Measurements from ENCODE around the gene AFG3L2.

Gene AFG3L2

DNA sequence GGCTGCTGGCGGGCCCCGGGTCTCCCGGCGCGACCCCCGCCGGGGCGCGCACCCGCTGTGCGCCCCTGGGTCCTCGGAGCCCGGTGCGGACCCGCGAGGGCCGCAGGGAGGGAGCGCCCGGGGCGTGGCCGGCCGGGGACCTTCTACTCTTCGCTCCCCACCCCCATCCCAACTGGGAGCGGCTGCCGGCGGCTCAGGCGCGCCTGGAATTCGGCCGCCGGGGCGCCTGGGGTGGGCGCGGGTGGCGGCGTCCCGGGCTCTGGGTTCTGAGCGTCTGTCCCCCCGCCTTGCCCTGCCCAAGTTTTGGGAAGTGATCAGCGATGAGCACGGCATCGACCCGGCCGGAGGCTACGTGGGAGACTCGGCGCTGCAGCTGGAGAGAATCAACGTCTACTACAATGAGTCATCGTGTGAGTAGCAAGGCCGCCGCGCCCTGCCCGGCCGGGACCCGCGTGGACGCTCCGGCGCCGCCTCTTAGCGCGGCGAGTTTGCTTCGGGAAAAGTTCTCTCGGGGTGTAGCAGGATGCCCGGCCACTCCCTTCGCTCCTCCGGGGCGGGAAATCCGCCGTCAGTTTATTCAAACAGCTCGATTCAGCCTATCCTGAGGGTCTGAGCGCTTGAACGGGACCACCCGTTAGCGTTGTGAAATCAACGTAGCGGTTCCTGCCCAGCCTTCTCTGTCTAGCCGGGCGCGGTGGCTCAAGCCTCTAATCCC is 68.5 kb downstream of the AFG3L2 start:
- Histone ChIP-seq H3K4me3 (ENCODE audit: low read length) (peak overlapping the region; percentile 80), H3K27me3 (ENCODE audit: insufficient read depth, low read length) (peaks cover 22% of the 10 kb centered on the region)

DNA sequence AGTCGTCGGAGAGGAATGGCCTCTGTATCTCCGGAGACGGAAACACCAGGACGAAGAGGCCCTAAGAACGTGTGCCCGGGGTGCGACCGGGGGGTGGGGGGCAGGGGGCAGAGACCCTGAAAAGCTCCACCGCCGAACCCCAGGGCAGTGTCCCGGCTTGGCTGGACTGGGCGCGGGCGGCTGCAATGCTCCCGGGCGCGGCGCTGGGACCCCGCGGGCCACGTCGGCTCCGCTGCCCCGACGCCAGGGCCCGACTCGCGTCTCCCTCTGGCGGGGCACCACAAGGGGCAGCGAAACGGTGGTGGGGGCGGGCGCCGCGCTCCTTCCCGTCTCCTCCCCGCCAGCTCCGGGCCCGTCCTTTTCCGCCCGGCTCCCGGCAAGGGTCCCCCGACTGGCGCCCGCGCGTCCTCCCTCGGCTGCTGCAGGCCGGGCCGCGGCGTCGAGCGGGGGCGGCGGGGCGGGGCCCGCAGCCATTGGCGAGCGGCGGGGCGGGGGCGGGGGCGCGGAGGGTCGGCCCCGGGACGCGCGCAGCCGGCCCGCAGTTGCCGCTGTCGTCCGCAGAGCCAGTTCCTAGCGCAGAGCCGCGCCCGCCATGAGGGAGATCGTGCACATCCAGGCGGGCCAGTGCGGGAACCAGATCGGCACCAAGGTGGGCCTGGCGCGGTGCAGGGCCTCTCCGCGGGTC is 69.2 kb downstream of the AFG3L2 start, which contains the start of gene TUBB6:
Gene TUBB6, plus strand, starts transcription at position 541 of the 685 bp plus-strand sequence. Its CDS starts 52 bp downstream, at position 593.
- H3K36me3 ChIP-seq (ENCODE audit: insufficient read depth, low read length) = peaks cover 15% of the 10 kb centered on the region

More for the DNA sequence above, 68.5 kb downstream of the AFG3L2 start:
- Histone ChIP-seq H2AFZ (ENCODE audit: low read depth, low read length) (peak overlapping the region; percentile 82), H3K9me3 (ENCODE audit: low read length) (peaks cover 7% of the 10 kb centered on the region), H3K36me3 (ENCODE audit: insufficient read depth, low read length) (peaks cover 21% of the 10 kb centered on the region), H3K4me1 (ENCODE audit: insufficient read depth, low read length) (peaks cover 9% of the 10 kb centered on the region)

DNA sequence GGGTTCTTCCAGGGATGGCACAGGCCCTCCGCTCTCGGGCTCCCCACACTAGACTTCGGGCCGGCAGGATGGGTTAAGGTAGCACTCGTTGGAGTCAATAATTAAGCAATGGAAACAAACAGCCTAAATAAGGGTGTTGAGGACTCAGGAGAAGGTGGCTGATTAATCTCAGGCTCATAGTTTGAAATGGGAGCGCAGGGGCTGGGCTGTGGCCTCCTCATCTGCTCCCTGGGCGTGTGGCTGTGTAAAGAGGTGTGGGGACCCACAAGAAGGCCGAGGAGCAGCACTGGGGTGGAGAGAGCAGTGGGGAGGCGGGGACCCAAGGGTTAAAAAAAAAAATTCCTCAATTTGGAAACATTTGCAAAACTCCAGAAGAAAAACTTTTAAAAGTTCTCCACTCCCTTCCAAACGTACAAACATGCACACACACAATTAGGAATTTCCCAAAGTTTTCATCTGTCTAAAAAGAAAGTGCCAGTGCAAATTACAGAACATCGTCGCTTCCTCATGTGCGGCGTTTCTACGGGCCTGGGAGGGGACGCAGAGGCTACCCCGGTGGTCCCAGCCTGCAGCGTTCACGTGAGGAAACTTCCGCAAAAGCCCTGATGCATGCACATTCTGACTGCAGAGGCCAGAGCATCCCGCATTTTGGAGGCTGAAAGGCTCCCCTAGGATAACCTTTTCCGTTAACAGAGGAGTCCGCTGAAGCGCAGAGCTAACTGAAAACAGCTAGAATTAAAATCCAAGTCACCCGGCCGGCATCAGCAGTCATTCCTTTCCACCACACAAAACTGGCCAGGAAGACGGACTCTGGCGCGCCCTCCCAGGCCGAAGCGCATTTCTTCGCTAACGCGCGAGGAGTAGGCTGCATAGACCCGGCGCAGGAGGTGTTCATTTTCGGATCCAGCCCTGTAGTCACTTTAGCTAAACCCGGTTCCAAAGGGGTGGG is 70.0 kb downstream of the AFG3L2 start:
- Histone ChIP-seq H3K27me3 (ENCODE audit: insufficient read depth, low read length) (peaks cover 22% of the 10 kb centered on the region), H3K36me3 (ENCODE audit: insufficient read depth, low read length) (peaks cover 10% of the 10 kb centered on the region)

More for the DNA sequence above, 69.2 kb downstream of the AFG3L2 start, which contains the start of gene TUBB6:
- Histone ChIP-seq H2AFZ (ENCODE audit: low read depth, low read length) (peak within 1 kb of the TSS; percentile 82), H3K9me3 (ENCODE audit: low read length) (peaks cover 7% of the 10 kb centered on the region), H3K27me3 (ENCODE audit: insufficient read depth, low read length) (peaks cover 22% of the 10 kb centered on the region), H3K4me1 (ENCODE audit: insufficient read depth, low read length) (peaks cover 9% of the 10 kb centered on the region), H3K4me3 (ENCODE audit: low read length) (peak within 1 kb of the TSS; percentile 80)

DNA sequence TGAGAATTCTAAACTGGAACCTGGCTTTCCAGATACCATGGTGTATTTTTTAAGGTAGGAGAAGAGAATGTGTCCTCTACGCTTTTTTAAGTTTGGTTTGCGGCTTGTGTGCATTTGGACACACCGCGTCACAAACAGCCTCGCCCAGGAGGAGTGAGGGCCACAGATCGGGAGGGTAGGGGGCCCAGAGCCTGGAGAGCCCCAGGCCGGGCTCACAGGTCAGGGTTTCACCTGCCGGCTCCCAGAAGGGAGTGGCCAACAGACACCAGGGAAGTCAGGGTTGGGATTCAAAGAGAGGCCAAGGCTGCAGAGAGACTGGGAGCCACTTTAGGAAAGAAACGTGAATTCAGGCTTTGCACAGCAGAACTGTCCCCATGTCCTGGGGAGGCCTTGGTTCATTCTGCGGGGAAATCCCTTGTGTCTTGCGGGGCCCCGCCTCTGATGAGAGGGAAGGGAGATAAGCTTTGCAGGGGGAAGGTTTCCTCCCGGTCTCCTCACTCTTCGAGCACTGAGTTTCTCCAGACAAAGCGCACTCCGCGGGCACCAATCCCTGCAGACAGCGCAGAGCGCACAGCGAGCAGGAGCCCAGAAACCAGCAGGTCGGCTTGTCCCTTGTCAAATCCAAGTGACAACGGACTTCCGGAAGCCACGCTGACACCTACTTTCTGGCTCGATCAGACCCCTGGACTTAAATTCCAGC is 70.9 kb downstream of the AFG3L2 start:
- peaks cover 30% of the 10 kb centered on the region for H3K27me3 ChIP-seq (ENCODE audit: insufficient read depth, low read length)
- no peak overlapping the region for H2AFZ ChIP-seq (ENCODE audit: low read depth, low read length)
- H3K4me1 ChIP-seq (ENCODE audit: insufficient read depth, low read length) = peaks cover 9% of the 10 kb centered on the region
- peaks cover 2% of the 10 kb centered on the region for H3K9me3 ChIP-seq (ENCODE audit: low read length)
- peak overlapping the region; percentile 80 for H3K4me3 ChIP-seq (ENCODE audit: low read length)
- peaks cover 3% of the 10 kb centered on the region for H3K36me3 ChIP-seq (ENCODE audit: insufficient read depth, low read length)

More for the DNA sequence above, 70.0 kb downstream of the AFG3L2 start:
- Histone ChIP-seq H3K4me1 (ENCODE audit: insufficient read depth, low read length) (peaks cover 9% of the 10 kb centered on the region), H3K4me3 (ENCODE audit: low read length) (peak overlapping the region; percentile 80), H3K9me3 (ENCODE audit: low read length) (peaks cover 4% of the 10 kb centered on the region), H2AFZ (ENCODE audit: low read depth, low read length) (peak overlapping the region; percentile 53)

DNA sequence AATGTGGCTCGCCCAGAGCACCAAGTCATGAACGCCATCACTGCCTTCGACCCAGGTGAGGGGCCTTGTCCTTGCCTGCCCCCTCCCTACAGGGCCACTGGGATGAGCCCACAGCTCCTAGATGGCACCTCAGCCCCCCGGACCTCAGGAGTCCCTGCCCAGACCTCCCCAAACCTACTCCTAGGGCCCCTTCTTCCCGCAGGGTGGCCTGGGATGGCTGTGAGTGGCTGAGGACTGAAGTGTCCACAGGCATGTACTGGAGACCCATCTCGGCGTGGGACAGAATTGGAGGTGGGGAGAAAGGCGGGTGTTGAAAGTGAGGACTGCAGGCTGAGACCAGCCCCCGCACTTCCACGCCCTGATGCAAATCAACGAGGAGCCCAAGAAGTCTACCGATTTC is 71.8 kb downstream of the AFG3L2 start:
- Histone ChIP-seq H3K4me1 (ENCODE audit: insufficient read depth, low read length) (peaks cover 9% of the 10 kb centered on the region), H2AFZ (ENCODE audit: low read depth, low read length) (no peak overlapping the region), H3K4me3 (ENCODE audit: low read length) (no peak overlapping the region), H3K27me3 (ENCODE audit: insufficient read depth, low read length) (peaks cover 33% of the 10 kb centered on the region), H3K9me3 (ENCODE audit: low read length) (no peaks in the 10 kb centered on the region), H3K36me3 (ENCODE audit: insufficient read depth, low read length) (peaks cover 3% of the 10 kb centered on the region)

- no peak overlapping the region for H3K4me3 ChIP-seq (ENCODE audit: low read length)
- no peaks in the 10 kb centered on the region for H3K9me3 ChIP-seq (ENCODE audit: low read length)
- H2AFZ ChIP-seq (ENCODE audit: low read depth, low read length) = no peak overlapping the region
- peaks cover 1% of the 10 kb centered on the region for H3K36me3 ChIP-seq (ENCODE audit: insufficient read depth, low read length)
- H3K27me3 ChIP-seq (ENCODE audit: insufficient read depth, low read length) = peaks cover 33% of the 10 kb centered on the region
- peaks cover 9% of the 10 kb centered on the region for H3K4me1 ChIP-seq (ENCODE audit: insufficient read depth, low read length)
Measured at GRCh38 chr18:12304351-12305210, 72.4 kb downstream of the AFG3L2 start.

- H3K36me3 ChIP-seq (ENCODE audit: insufficient read depth, low read length) = no peaks in the 10 kb centered on the region
- peaks cover 33% of the 10 kb centered on the region for H3K27me3 ChIP-seq (ENCODE audit: insufficient read depth, low read length)
- no peak overlapping the region for H2AFZ ChIP-seq (ENCODE audit: low read depth, low read length)
- peaks cover 2% of the 10 kb centered on the region for H3K9me3 ChIP-seq (ENCODE audit: low read length)
- peaks cover 6% of the 10 kb centered on the region for H3K4me1 ChIP-seq (ENCODE audit: insufficient read depth, low read length)
- no peak overlapping the region for H3K4me3 ChIP-seq (ENCODE audit: low read length)
Measured at GRCh38 chr18:12302391-12303147, 74.5 kb downstream of the AFG3L2 start.

DNA sequence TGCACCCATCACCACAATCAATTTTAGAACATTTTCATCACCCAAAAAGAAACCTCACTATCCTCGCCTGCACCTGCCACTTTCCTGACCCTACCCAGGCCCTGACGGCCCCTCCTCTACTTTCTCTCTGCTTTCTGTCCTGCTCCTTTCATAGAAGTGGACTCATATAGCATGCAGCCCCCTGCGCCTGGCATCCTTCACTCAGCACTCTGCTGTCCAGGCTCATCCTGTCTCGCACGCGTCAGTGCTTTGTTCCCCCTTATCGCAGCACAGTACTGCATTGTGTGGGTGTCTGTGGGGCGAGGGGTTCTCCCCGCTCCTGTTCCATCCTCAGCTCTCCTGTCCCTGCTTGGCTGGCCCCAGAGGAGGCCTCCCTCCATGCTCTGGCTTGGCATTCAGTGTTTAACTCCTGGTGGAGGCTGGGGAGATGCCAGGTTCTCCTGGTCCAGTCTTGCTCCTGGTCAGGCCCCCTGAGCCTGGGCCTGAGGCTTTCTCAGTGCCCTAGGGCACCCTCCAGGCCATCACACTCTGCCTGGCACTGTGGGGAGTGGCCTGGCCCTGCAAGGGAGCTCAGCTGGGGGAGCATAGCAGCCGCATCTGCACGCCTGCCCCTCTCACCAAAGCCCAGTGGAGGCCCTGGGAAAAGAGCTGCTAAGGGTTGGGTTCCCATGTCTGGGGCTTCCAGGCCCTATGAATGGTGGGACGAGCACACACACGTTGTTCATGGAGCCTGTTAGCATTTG is 75.6 kb downstream of the AFG3L2 start:
- peaks cover 29% of the 10 kb centered on the region for H3K27me3 ChIP-seq (ENCODE audit: insufficient read depth, low read length)
- H3K4me3 ChIP-seq (ENCODE audit: low read length) = no peak overlapping the region
- H2AFZ ChIP-seq (ENCODE audit: low read depth, low read length) = no peak overlapping the region
- H3K36me3 ChIP-seq (ENCODE audit: insufficient read depth, low read length) = no peaks in the 10 kb centered on the region
- peaks cover 2% of the 10 kb centered on the region for H3K4me1 ChIP-seq (ENCODE audit: insufficient read depth, low read length)
- H3K9me3 ChIP-seq (ENCODE audit: low read length) = peaks cover 2% of the 10 kb centered on the region

GRCh38 chr18:12299862-12300261 is 77.2 kb downstream of the AFG3L2 start:
- Histone ChIP-seq H3K27me3 (ENCODE audit: insufficient read depth, low read length) (peaks cover 16% of the 10 kb centered on the region), H2AFZ (ENCODE audit: low read depth, low read length) (no peak overlapping the region), H3K4me1 (ENCODE audit: insufficient read depth, low read length) (no peaks in the 10 kb centered on the region), H3K9me3 (ENCODE audit: low read length) (peaks cover 2% of the 10 kb centered on the region), H3K4me3 (ENCODE audit: low read length) (no peak overlapping the region), H3K36me3 (ENCODE audit: insufficient read depth, low read length) (no peaks in the 10 kb centered on the region)

DNA sequence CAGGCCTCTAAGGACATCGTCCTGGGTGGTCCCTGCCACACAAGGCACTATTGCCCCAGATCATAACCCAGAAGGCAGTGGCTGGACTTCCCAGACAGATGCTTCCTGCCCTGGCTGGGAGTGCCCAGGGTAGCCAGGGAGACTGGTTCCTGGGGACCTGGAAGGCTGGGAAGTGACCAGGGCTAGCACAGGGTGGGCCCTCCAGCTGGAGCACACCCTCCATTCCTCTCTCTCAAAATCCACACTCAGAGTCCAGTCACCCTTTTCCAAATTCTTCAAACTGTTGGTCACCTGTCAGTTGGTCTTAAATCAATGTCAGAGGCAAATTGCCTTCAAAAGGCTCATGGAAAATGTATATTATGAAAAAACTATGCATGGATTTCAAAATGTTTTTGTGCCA is 80.6 kb downstream of the AFG3L2 start:
- Histone ChIP-seq H3K4me3 (ENCODE audit: low read length) (no peak overlapping the region), H3K4me1 (ENCODE audit: insufficient read depth, low read length) (no peaks in the 10 kb centered on the region), H3K9me3 (ENCODE audit: low read length) (peaks cover 2% of the 10 kb centered on the region), H3K36me3 (ENCODE audit: insufficient read depth, low read length) (no peaks in the 10 kb centered on the region), H2AFZ (ENCODE audit: low read depth, low read length) (no peak overlapping the region), H3K27me3 (ENCODE audit: insufficient read depth, low read length) (peaks cover 6% of the 10 kb centered on the region)

- Histone ChIP-seq H3K27me3 (ENCODE audit: insufficient read depth, low read length) (peaks cover 5% of the 10 kb centered on the region), H2AFZ (ENCODE audit: low read depth, low read length) (no peak overlapping the region), H3K4me1 (ENCODE audit: insufficient read depth, low read length) (no peaks in the 10 kb centered on the region), H3K4me3 (ENCODE audit: low read length) (no peak overlapping the region), H3K9me3 (ENCODE audit: low read length) (peaks cover 2% of the 10 kb centered on the region), H3K36me3 (ENCODE audit: insufficient read depth, low read length) (no peaks in the 10 kb centered on the region)
Measured at GRCh38 chr18:12296087-12296403, 81.0 kb downstream of the AFG3L2 start.
